CMK (cell line): ENCODE data around the gene FPR2.
A peak's percentile ranks its signal among the peaks of the same experiment; 100 is the strongest.

Experiments used
- DNase-seq: peaks from one replicate; pipeline ENCODE4 v3.0.0-alpha.2; 2010; ENCODE audit warnings: low read depth

Gene FPR2

GRCh38 chr19:51783372-51783771 is 22.4 kb downstream of the FPR2 start:
- no peak for DNase-seq

DNA sequence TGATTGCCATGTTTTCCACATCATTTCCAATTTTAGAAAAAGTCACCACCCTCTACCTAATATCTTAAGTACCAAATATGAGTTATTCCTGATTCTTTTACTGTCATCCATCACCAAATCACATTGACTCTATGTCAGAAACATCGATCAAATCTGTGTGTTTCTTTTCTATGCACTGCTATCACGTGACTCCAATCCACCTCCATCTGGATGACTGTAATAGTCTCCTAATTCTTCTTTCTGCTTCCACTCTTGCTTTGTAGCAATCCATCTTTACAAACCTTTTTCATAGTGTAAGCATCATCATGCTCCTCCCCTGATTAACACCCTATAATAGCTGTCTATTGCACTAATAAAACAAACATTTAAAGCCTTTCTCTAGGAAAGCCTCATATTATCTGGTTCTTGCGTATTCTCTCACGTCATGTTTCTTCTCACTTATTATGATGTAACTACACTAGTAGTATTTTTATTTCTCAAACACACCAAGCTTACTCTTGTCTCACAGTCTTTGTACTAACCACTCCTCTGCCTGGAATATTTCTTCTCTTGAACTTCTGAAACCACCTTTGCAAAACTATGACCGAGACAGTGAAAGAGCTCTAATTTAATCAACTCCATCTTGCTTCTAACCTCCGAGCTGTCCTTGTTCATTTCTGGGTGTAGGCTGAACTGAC is 23.3 kb downstream of the FPR2 start:
- DNase-seq, result no peak

DNA sequence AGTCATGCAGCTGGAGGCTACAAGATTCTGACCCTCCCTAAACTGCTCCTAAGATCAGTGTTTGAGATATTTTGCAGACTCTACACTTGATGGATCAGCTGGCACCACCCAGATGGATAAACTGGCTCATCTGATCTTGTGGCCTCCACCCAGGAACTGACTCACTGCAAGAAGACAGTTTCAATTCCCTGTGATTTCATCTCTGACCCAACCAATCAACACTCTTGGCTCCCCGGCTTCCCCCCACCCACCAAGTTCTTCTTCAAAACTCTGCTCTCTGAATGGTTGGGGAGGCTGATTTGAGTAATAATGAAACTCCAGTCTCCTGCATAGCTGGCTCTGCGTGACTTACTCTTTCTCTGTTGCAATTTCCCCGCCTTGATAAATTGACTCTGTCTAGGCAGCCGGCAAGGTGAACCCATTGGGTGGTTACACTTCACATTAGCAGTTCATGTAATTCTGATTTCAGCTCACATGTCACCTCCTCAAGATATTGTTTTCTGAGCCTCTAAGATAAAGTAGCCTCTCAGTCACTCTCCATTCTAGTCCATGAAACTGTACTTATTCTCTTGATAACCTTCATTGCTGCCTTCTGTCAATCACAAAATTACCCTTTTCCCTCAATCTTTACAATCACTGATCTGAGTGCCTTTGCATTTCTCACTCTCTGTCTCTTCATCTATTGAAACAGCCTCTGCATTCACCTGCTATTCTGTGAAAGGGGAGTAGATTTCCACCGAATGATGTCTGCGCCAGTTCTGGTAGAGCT is 24.1 kb downstream of the FPR2 start:
- DNase-seq, result no peak

DNA sequence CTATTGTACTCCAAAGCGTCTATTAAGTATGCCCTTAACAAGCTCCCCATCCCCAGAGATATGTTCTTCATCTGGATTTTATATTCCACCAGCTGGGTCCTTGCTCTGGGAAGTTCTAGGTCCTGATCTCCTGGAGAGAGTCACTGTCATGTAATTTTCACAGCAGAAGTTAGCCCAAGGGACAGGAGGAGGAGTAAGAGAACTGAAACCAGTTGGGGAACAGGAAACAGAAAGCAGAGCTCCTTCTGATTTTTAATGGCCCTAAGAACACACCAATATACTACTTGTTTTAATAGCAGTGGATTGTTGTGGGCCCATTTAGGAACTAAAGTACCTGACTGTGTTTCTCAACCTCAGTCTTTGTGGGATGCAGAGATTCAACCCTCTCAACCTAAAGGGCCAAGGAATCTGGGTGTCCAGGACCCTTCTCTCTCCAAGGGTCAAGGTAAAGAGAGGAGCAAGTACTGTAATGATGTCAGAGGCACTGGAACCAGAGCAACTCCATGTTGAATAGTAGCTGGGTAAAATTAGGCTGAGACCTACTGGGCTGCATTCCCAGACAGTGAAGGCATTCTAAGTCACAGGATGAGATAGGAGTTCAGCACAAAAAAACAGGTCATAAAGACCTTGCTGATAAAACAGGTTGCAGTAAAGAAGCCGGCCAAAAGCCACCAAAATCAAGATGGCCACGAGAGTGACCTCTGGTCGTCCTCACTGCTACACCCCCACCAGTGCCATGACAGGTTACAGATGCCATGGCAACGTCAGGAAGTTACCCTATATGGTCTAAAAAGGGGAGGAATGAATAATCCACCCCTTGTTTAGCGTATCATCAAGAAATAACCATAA is 25.9 kb downstream of the FPR2 start:
- no peak for DNase-seq

- no peak for DNase-seq
Measured at GRCh38 chr19:51788029-51788428, 27.0 kb downstream of the FPR2 start.

- no peak for DNase-seq
Measured at GRCh38 chr19:51789061-51789795, 28.2 kb downstream of the FPR2 start.

- no peak for DNase-seq
Measured at GRCh38 chr19:51792932-51793331, 32.0 kb downstream of the FPR2 start.

GRCh38 chr19:51793994-51794393 is 33.0 kb downstream of the FPR2 start:
- DNase-seq, result no peak

GRCh38 chr19:51794885-51795490 is 34.0 kb downstream of the FPR2 start, which contains the start of gene FPR3:
Gene FPR3, plus strand, starts transcription at chr19:51795157. Its CDS starts 28,592 bp downstream, at chr19:51823749.
- DNase-seq, result no peak

- peak; percentile 64 for DNase-seq
Measured at GRCh38 chr19:51796195-51796679, 35.3 kb downstream of the FPR2 start.

GRCh38 chr19:51797480-51797879 is 36.5 kb downstream of the FPR2 start:
- no peak for DNase-seq

DNA sequence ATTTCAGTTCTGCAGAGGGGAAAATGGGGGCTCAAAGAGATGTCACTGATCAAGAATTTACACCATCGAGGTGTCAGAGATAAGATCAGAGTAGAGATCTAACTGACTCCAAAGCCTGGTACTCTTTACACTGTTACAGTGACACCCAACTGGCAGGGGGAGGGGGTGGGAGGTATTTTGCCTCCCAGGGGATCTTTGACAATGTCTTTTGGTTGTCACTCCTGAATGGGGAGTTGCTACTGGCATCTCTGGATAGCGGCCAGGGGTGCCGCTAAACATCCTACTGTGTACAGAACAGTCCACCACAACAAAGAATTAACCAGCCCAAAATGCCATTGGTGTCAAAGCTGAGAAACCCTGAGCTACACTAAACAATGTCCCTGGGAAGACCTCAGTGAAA is 37.1 kb downstream of the FPR2 start:
- no peak for DNase-seq

GRCh38 chr19:51799034-51799773 is 38.2 kb downstream of the FPR2 start:
- peak; percentile 68 for DNase-seq

DNA sequence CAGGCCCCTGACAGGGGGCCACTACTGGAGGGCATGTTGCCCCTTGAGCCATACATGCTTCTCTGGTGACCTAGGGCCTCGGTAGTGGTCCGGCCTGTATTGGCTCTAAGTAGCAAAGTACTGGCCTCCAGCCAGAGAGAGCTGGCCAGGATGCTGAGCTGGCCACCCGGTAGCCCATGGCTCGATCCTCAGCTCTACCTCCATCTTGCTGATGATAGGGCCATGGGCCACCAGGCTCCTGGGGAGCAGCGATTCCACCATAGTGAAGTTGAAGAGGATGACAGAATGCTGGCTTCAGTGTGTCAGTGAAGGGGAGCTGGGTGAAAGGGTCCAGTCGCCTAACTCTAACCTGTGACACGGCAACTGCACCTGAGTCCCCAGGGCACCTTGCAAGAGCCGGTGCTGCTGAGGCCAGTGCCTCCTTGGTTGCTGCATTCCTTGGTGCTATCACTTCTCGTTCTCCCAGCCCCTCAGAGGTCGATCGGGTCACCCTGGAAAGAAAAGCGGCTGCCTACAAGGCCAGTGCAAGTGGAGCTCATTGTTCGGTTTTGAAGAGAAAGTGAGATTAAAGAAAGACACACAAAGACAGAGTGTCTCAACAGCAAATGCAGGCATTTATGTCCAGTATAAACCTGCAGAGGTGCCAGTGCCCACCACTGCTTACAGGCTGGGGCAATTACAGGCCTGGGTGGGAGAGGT is 38.9 kb downstream of the FPR2 start:
- no peak for DNase-seq

DNA sequence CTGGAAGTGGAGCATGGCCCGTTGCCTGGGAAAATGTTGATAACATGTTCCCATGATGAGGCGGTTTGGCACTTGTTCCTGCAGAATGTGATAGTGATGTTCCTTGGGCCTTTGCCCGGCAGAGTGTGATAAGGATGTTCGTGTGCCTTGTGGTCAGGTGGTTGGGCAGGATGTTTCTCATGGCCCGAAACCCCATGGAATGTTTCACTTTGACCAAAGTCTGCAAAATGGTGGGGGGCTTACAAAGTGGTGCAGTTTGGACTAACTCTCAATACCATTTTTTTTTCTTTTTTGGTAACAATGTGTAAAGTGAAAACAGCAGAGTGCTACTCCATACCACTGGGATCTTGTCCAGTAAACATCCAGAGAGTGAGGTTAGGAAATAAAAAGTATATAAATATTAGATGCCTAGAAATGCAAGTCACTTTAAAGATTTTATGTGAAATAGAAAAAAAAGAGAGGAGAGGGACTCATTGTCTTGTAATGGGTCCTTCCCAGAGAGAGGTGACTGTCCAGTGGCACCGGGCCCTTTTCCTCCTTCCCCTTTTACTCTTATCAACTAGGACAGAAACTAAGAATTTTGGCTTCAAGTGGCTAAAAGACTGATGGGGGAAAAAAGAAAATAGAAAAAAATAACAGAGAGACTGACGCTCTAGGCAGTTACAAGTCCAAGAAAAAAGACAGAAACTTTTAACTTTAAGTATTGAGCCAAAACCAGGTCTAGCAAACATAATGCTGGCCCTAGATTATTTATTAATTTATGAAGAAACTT is 39.7 kb downstream of the FPR2 start:
- DNase-seq, result peak; percentile 97

GRCh38 chr19:51802775-51803174 is 41.8 kb downstream of the FPR2 start:
- no peak for DNase-seq

- no peak for DNase-seq
Measured at GRCh38 chr19:51803519-51803918, 42.5 kb downstream of the FPR2 start.

DNA sequence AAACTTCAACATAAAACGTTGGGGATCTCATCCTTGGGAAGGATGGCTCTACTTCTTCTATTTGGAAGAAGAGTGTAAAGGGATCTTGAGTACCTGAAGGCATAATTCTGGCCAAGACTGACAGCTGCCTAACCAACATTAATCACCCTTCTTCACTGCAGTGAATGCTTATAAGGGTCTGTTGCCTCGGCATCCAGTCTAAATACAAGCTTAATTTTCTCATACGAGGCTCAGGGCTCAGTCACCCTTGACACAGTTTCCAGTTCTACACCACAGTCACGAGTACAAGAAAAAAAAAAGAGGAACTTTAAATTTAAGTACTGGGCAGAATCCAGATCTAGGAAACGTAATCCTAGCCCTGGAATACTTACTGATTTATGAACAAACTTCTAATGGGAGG is 43.0 kb downstream of the FPR2 start:
- DNase-seq, result no peak

DNA sequence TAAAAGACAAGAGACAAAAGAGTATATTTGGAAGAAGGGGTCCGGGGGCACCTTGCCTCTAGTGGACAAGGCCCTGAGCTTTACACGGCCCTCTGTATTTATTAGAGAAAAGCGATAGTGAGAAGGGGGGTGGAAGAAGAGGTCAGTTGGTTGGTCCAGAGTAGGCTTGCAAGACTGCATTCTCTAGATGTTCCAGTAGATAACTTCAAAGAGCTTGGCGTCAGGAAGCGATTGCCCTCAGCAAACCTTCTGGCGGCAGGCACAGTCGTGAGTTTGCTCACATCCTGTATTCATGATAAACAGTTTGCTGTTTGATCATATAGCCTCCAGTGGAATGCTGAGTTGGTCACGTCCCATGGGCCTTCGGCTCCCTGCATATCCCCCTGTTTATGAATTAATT is 43.8 kb downstream of the FPR2 start:
- peak; percentile 87 for DNase-seq
